Esophagus squamous epithelium (tissue), 4 donors: ENCODE data around the gene CNKSR3.

ENCODE experiments used
- POLR2A ChIP-seq, 4 donors: fragments of 450-650 bp; IDR thresholded peaks; one replicate each; pipeline ENCODE4 v1.6.1; 2017; ENCODE audit warnings: antibody characterized with exemption in 4 of 4, mild to moderate bottlenecking in 4 of 4, moderate library complexity in 3 of 4
- TF ChIP-seq, protein P1 (sequence below), 6 experiments: fragments of 450-650 bp in 4 of 6; fragments of 200-600 bp in 2 of 6; sonication (generic) in 2 of 6; IDR thresholded peaks; one replicate each; pipeline ENCODE4 v1.5.1; 2016 to 2019; ENCODE audit warnings: antibody characterized with exemption in 6 of 6, mild to moderate bottlenecking in 4 of 6, moderate library complexity in 4 of 6

- TF ChIP-seq, protein P1, sequence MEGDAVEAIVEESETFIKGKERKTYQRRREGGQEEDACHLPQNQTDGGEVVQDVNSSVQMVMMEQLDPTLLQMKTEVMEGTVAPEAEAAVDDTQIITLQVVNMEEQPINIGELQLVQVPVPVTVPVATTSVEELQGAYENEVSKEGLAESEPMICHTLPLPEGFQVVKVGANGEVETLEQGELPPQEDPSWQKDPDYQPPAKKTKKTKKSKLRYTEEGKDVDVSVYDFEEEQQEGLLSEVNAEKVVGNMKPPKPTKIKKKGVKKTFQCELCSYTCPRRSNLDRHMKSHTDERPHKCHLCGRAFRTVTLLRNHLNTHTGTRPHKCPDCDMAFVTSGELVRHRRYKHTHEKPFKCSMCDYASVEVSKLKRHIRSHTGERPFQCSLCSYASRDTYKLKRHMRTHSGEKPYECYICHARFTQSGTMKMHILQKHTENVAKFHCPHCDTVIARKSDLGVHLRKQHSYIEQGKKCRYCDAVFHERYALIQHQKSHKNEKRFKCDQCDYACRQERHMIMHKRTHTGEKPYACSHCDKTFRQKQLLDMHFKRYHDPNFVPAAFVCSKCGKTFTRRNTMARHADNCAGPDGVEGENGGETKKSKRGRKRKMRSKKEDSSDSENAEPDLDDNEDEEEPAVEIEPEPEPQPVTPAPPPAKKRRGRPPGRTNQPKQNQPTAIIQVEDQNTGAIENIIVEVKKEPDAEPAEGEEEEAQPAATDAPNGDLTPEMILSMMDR (IDR thresholded peaks at IDR 0.05) = no peak
- no peak for TF ChIP-seq POLR2A (IDR thresholded peaks at IDR 0.05)
These were observed 164.7 kb downstream of the CNKSR3 start for GRCh38 chr6:154345811-154346210.
